NCI-H226 (cell line): Measurements from ENCODE around the gene CAMK2D.

Experiments
- DNase-seq: peaks from one replicate; pipeline ENCODE4 v3.0.0-alpha.2; 2015

Gene CAMK2D

DNA sequence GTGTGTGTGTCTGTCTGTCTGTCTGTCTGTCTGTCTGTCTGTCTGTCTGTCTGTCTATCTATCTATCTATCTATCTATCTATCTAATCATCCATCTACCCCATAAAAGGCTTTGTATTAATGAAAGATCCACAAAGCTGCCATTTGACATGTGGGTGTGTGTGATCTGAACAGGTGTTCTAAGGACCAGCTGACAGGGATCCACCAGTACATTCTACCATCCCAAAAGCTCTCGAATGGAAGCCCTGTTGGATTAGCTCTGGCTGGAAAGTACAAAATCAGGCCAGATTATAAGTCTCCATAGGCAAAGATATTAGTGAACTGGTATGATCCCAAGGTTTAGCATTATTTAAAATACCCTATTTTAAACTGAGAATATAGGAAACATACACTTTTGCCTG lies 299.3 kb downstream of the CAMK2D start:
- DNase-seq: no peak

DNA sequence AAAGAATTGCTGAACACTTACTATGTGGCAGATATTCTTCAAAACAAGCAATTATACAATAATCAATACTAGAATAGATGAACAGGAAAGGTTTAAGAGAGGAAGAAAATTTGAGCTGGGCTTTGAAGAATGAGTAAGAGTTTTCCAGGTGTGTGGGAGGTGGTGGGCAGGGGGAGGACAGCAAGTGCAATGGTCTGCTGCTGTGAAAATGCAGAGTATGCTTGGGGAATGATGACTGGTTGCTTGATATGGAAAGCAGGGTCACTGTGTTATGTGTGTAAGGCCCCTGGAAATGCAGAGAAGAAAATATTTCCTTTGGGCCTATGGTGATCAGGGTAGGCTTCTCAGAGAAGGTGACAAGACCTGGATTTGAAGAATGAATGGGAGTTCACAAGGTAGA lies 300.3 kb downstream of the CAMK2D start:
- DNase-seq: no peak

DNA sequence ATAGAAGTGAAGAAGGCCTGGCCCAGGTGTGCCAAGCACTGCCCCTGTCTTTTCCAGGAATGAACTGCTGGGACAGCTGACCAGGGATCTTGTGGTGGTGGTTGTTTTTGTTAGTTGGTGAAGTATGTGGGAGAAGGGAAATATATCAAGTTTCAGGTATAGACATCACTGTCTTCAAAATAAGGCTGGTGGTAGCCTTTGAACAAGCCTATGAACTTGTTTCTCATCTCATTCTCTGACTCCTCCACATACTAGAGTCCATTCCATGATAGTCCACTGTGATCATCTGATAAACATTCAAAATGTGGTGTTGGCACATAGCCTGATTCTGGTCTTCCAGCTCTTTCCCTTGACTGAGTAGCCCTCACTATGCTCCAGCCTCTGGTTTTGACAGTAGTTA lies 303.7 kb downstream of the CAMK2D start:
- peak; percentile 42 for DNase-seq

DNA sequence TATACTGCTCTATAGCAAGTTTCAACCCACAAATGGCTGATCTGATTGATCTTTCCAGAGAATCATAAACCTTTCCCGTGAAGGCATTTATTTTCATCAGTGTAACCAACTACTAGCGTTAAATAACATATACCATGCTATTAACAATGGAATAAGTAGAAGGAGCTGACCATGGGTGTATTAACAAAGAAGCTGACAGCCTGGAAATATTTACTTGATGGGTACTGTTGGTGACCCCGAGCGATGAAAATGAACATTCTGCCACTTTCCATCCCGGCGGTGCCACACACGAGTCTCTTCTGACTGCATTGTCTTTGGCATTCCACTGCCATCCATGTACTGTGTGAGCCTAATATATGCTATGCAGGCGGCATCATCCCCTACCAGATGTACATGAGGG lies 304.4 kb downstream of the CAMK2D start:
- no peak for DNase-seq

DNA sequence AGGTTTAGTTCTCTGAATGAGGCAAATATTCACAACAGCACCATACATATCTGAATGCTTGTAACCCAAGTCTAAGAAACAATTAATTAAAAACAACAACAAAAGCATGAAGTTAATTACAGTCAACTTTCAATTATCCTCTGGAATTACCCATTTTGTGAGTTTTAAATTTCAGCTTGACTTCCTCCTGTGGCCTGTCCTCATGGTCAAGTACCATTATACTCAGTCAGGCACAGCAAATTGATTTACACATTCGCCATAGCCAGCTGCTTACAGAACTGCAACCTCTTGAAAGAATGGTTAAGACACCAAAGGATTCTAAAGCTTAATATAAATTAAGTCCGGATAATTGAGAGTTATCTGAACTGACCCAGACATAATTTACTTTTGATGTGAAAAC lies 306.5 kb downstream of the CAMK2D start:
- DNase-seq: no peak

DNA sequence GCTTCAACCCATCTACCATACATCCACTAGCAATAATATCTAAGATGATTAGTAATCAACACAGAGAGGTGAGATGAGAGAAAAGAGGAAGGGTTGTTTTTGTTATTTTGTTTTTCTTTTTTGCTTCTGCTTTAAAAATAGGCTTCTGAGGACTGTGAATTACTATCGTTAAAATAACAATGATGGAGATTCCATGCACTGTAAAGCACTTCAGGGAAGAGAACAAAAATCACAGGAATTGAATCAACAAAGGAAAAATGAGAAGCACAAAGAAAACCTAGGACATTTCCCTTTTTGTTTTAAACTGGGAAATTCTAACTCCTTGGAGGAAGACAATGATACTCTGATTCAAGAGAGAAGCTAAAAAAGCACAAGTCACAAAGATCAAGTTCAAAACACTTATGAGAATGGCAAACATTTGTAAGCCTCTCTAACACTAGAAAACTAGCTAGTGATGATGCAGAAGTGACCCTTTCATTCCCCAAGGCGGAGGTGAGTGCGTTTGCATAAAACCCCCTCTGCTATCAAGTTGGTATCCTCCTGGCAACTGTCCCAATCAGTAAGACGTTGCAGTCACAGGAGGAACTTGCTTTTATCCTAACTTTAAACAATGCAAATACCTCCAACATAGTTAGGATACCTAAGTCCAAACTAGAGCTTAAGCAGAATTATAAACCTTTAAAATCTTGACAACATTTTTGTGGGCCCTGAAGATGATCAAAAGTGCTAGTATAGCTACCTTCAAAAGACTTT lies 308.5 kb downstream of the CAMK2D start:
- DNase-seq: no peak

DNA sequence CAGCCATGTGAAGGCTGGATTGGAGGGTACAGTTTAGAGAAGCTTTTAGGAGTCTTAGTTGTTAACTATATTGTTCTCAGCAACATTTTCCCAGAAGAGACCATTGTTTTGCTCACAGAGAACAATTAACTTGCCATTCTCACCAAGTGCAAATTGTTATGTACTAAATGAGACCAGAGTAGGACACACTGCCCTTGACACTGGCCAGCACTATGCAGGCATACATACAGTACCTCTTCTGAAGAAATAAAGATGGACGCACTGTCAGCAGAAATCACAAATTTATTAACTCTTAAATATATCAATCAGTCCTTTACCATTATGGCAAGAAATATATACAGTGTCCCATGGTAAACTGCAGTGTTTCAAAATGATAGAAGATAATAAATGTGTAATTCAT lies 309.4 kb downstream of the CAMK2D start:
- DNase-seq: no peak

DNA sequence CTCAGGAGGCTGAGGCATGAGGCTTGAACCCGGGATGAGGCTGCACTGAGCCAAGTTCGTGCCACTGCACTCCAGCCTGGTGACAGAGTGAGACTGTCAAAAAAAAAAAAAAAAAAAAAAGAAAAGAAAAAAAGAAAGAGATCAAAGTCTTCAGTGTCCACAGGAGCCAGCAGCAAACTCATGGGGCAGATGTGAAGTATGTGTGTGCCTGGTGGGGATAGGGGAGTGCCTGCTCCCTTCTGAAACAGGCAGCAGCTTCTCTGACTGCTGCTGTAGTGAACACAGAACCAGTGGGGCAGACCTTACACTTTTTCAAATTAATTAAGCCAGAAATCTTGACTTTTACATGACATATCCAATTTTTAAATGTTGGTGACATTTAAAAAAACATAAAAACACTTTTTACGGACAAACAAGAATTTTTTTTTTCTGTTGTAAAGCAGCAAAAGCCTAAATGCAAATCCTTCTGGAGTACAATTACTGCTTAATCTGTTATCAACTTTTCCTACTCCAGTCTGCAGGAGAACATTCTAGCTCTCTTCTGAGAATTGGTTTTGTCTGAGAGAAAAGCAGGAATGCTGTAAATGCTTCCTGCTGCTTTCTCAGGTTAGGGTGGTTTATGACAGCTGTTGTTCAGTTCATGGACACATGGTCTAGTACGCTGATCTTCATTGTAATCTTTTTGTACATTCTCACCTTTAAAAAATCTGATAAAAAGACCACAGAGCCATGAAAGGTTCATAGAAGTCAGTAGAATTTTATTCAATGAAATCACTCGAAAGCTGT lies 311.1 kb downstream of the CAMK2D start:
- DNase-seq: no peak

DNA sequence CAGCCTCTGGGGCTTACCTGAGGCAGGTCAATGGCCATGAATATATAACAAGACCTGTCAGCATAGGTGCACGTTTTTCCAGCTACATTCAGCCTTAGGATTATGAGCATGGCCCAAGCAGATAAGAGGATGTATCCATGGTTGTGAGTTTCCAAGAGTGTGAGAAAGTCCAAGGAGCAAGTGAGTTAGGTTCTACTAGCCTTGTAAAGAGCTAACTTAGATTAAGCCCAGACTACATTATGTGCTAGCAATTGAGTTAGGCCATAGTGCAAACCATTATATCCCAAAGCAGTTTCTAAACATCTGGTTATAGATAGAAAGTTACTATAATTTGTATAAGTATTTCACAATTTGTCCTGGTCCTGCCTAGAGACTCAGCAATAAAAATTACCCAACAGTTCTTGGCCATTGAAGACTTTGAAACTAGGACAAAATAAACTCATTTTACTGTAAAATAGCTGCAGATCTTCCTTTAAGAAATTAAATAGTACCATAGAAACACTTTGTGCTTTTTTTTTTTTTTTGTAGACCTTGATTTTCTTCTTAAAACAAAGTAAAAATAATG lies 312.0 kb downstream of the CAMK2D start:
- DNase-seq: no peak

DNA sequence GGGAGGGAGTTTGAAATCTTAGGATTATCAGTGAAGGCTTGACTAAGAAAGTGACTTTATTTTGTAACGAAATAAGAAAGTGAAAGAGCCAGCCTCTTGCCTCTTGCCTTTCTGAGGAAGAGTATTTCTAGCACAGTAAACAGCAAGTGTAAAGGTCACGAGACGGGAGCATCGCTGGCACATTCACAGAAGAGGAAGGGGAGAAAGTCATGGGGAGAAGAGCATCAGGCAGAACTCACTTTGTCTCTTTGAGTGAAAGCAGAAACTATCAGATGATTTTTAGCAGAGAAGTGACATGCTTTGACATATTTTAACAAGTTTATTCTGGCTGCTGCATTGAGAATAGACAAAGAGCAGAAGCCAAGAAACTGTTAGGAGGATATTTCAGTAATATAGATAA lies 313.8 kb downstream of the CAMK2D start:
- DNase-seq: no peak

DNA sequence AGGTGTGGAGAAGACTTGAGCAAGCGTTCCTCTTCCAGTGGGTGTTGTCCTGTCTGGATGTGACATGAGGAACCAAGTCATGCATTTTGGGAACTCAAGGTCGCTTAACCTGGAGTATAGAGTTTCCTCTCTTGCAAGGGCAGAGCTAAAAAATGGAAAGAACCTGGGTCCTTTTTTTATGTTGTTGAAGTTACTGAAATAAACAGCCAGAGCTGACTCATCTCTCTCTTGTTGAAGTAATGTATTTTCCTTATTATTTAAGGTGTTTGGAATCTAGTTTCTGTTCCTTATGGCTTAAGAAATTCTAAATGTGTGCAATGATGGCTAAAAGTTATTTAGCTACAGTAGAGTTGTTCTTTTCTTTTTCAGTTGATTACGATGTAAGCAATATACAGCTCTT lies 314.5 kb downstream of the CAMK2D start:
- no peak for DNase-seq

DNA sequence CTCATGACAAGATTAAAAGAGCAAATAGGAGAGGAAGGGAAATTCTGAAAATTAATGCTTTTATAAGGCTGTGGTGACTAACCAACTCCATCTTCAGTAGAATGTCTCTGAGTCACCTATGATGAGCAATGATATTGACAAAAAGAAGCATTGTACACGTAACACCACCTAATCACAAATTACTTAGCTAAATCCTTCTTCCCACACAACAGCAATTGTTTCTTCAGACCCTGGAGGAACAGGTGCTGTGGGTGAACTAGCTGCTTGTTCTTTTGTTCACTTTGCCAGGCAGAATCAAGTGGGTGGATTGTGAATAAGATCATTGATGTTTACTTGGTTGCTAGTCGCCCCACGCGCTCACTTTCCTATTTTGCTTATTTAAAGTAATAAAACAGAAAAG lies 315.5 kb downstream of the CAMK2D start:
- DNase-seq: peak; percentile 64

DNA sequence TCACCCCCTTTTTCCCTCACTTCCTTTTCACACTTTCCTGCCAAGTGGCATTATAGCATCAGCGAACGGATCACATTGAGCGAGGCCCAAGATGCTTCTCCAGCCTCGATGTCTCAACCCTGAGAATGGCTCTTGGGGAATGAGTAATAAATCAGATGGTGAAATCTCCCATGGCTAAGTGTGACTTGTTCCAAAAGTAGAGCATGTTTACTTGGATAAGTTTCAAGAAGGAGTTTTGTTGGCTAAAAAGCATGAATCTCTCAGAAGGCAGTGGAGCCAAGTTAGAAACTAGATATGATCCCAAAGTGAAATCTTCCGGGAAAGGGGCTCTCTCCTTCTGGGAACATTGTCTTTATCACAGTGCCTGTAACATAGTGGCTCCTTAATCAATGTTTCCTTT lies 316.3 kb downstream of the CAMK2D start:
- DNase-seq: peak; percentile 88

DNA sequence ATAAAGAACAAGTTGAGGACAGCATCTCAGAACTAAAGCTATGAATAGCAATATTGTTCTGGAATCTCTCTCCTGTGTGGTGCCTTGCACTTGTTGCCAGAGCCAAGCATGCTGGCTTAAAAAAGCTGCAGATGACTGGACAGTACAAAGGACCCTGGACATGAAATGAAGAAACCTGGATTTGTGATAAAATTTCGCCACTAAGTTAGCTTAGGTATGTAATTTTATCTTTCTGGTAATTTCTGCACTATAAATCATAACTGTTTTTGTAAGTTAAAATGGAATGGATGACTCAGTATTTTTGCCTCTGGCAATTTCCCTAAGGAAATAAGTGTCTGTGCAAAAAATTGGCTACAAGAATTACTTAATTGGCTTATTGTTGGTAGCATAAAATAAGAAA lies 317.2 kb downstream of the CAMK2D start:
- DNase-seq: peak; percentile 70

DNA sequence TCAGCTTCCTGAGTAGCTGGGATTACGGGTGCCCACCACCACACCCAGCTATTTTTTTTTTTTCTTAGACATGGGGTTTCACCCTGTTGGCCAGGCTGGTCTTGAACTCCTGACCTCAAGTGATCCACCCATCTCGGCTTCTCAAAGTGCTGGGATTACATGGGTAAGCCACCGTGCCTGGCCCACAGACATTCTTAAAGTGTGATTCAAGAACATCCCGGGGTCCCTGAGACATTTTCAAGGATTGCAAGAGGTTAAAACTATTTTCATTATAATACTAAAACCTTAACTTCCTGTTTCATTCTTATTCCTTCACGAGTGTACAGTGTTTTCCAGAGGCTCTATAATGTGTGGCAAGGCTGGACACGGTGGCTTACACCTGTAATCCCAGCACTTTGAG lies 318.7 kb downstream of the CAMK2D start:
- no peak for DNase-seq

DNA sequence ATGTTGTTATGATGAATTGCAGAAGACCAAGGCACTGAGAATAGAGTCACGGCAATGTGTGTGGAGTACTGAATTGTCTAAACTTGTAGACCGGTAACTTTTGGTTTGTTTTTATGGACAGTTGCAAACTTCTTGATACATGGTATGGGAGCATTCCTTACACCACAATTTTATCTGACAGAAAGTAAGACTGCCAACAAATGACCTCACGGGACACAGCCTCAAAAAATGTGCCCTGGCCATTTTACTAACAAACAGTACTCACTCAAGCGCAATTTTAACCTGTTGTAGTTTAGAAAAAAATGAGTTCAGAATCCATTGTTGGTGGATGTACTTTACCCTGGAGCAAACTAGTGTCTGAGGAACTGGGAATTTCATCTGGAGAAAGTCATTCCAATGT lies 321.2 kb downstream of the CAMK2D start:
- DNase-seq: no peak

DNA sequence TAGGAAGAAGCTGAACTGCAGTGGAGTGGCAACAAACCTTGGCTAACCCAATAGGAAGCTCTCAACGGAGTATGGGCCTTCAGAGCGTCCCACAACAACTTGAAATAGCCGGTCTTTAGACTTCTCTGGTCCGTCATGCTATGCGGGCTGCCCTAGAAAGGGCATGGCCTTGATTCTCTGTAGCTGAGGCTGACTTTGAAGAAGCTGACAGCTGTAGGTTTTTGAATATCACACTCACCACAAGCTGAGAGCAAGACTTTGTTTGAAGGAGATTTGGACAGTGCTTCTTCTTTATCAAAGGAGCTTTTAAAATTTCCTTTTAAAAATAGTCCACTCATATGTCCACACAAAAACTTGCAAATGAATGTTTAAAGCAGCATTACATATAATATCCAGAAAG lies 322.9 kb downstream of the CAMK2D start:
- no peak for DNase-seq

DNA sequence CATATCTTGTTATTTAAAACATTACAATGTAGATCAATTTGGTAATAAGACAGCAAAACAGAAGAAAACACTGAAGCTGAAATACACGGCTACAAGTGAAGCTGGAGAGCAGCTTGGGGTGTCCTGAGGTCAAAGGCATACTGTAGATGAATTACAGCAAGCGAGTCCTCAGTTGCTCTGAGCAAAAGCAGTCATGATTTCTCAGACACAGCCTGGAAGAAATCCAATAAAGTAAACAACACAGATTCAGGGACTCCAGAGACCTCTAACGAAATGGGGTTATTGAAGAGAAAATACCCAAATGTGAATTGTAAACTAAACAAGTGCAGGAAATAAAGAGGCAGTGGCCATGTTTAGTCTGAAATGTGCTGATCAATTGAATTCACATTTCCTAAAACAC lies 324.4 kb downstream of the CAMK2D start:
- DNase-seq: no peak

DNA sequence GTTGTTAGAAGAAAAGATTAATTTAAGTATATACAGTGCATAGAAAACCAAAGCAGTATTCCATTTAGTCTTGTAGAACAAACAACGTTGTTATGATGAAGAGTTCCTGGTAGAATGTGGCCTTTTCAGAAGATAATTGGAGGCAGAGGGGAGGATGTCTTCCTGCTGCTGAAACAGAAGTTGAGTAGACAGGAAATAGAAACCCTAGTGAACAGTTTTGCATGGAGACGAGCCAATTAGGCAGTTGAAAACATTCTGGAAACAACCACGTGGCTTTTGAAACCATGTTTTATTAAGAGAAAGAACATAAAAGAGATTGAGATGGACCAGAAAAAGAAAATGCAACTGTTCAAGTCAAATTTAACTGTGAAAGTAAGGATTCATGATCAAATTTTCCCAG lies 325.2 kb downstream of the CAMK2D start:
- DNase-seq: peak; percentile 12

DNA sequence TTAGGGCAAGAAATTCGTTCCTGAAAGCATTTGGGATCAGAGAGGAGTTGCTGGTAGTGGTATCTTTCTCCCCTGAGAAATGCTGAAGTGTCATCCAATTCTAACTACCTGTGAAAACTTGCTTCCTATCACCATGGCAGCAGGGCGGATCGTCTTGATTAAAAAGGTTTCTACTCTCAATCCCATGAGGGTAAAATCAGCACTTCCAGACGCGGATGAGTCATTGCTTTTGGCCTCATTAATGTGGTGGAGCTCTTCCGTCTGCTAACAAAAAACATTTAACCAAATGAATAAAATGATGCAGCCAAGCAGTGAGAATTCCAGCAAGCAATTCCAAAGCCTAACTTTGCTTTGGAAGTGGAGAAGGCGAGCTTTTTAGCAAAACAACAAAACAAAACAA lies 325.6 kb downstream of the CAMK2D start:
- peak; percentile 67 for DNase-seq

DNA sequence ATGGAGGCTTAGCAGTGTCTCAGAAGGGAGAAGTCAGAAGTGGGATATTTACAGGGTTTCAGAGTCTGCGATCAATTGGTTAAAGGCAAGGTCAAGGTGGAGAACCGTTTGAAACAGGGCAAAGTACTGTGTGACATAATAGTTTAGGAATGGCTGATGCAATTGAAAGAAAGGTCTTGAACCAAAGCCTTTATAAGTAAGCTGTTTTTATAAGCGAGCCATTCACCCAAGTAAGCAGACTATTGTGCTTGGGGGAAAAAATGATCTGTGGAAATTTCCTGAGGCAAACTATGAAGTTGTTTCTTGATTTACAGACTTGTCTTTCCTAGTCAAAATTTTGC lies 327.3 kb downstream of the CAMK2D start:
- DNase-seq: no peak

DNA sequence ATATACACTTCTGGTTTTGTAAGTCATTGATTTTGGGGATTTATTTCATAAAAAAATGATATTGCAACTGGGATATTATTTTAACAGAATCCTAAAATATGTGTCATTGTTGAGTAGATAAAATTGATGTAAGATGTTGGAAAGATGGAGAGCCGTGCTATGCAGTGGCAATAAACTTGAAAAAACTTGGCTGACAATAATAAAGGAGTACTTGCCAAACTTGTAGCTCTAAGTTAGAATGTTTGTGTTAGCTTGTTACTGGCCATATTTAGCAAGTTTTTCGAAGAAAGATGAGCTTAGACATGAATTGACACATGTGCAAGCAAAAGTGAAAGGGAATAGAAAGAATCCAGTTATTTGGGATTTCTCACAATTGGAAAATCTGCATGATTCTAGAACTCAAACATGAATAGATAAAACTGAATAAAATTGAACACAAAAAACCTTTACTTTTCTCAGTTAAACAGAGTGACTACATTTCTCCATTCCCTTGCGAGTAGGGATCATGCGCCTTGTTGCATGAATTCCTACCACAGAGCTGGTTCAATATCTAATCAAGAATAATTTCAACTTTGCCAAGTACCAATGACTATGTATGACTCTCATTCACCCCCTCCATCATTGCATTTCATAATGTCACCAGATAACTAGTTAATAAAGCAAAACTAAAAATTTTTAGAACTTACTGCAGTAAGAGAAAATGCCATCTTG lies 327.8 kb downstream of the CAMK2D start:
- DNase-seq: no peak

DNA sequence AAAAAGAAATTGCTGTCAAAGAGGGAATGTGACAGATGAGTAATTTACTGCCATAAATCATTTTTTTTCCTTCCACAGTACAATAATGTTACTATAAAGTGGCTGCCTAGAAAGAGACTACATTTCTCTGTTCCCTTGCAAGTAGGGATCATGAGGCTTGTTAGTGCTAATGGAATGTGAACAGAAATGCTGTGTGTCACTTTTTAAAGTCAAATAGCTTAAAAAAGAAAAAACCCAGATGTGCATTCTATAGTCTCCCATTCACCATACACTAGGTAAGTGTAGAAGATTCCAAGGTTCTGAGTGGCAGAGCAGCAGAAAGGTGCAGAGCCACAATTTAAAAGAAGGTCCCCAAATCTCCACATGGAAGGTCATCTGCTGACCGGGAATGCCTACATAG lies 328.4 kb downstream of the CAMK2D start:
- DNase-seq: no peak

DNA sequence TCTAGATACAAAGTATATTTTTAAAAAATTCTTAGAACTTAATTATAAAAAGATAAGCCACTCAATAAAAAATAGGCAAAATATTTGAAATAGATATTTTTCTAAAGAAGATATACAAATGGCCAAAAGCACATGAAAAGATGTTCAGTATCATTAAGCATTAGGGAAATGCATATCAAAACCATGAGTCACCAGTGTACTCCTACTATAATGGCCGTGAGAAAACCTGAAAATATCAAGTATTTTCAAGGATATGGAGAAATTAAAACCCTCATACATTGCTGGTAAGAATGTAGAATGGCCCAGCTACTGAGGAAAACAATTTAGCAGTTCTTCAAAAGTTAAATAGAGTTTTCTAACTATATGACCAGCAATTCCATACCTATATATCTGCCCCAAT lies 337.9 kb downstream of the CAMK2D start:
- DNase-seq: peak; percentile 70
